ENCODE results near the gene VAV2. TPM values are rescaled to one million over a fixed set of nuclear protein-coding genes. Genes with fewer than 3 reads are reported as not detected.

The VAV2 gene
- total RNA-seq, 4 donors from 2014 or later: 4.7 to 42.2 (median 15.8) TPM

GRCh38 chr9:133804199-133804598 lies 187.9 kb downstream of the VAV2 start:
- H3K4me3 ChIP-seq: no peak overlapping the region
- intact Hi-C loops (cut with DNase I; ENCODE audit: low total_unique reads): no loop called here
- no peak for DNase-seq
- no peaks in the 10 kb centered on the region for H3K4me1 ChIP-seq
- H3K9me3 ChIP-seq: no peaks in the 10 kb centered on the region
- no peak overlapping the region for H3K27ac ChIP-seq
- H3K27me3 ChIP-seq: no peaks in the 10 kb centered on the region
- no peaks in the 10 kb centered on the region for H3K36me3 ChIP-seq
- TF ChIP-seq POLR2A (IDR thresholded peaks at IDR 0.05): no peak
- TF ChIP-seq CTCF (IDR thresholded peaks at IDR 0.05): no peak

GRCh38 chr9:133803745-133804144 lies 188.4 kb downstream of the VAV2 start:
- no peak for DNase-seq
- intact Hi-C loops (cut with DNase I; ENCODE audit: low total_unique reads): no loop called here
- Histone ChIP-seq H3K27me3 (no peaks in the 10 kb centered on the region), H3K27ac (no peak overlapping the region), H3K9me3 (no peaks in the 10 kb centered on the region), H3K4me1 (no peaks in the 10 kb centered on the region), H3K36me3 (no peaks in the 10 kb centered on the region), H3K4me3 (no peak overlapping the region)
- TF ChIP-seq POLR2A (IDR thresholded peaks at IDR 0.05) (no peak), CTCF (IDR thresholded peaks at IDR 0.05) (no peak)

DNA sequence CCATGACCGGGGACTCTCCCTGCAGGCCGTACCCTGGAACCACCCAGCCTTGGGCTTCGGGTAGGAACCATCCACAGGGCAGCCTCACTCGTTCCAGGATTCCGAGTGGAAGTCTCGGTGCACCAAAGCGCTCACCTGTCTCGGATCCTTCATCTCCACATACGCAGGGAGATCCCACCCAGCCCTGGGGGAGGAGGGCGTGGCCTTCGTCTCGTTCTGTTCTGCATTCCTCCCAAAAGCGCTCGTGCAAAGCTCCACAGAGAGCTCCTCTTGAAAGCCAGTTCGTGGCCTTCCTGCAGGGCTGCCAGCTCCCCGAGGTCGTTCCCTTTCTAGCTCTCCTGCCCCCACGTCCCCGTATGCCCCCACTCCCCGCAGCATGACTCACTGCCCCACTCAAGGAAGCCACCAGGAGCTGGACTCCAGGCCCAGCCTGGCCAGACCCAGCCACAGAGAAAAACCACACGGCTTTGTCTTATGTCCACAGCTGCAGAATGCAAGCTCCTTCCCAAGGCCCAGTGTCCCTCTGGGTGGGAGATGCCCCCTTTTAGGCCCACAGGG lies 189.0 kb downstream of the VAV2 start:
- TF ChIP-seq CTCF (IDR thresholded peaks at IDR 0.05) (no peak), POLR2A (IDR thresholded peaks at IDR 0.05) (no peak)
- intact Hi-C loops (cut with DNase I; ENCODE audit: low total_unique reads): no loop called here
- Histone ChIP-seq H3K4me1 (no peaks in the 10 kb centered on the region), H3K36me3 (no peaks in the 10 kb centered on the region), H3K27me3 (no peaks in the 10 kb centered on the region), H3K4me3 (no peak overlapping the region), H3K27ac (no peak overlapping the region), H3K9me3 (no peaks in the 10 kb centered on the region)
- no peak for DNase-seq

DNA sequence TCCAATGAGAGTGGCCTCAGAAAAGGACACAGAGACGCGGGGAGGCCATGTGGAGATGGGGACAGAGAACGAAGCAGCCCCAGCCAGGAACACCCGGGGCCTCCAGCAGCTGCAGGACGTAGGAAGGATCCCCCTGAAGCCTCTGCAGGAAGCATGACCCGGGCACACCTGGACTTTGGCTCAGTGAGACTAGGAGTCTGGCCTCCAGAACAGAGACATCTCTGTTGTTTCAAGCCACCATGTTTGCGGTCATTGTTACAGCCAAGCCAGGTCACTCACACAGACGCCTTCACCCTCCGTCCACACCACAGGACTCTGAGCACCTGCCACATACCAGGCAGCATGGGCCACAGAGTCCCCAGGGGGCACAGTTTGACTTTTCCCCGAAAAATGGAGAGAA lies 190.4 kb downstream of the VAV2 start:
- no peak for TF ChIP-seq CTCF (IDR thresholded peaks at IDR 0.05)
- TF ChIP-seq POLR2A (IDR thresholded peaks at IDR 0.05): no peak
- Histone ChIP-seq H3K27me3 (no peaks in the 10 kb centered on the region), H3K36me3 (no peaks in the 10 kb centered on the region), H3K4me3 (no peak overlapping the region), H3K9me3 (no peaks in the 10 kb centered on the region), H3K27ac (no peak overlapping the region), H3K4me1 (no peaks in the 10 kb centered on the region)
- intact Hi-C loops (cut with DNase I; ENCODE audit: low total_unique reads): no loop called here
- DNase-seq: no peak

- intact Hi-C loops (cut with DNase I; ENCODE audit: low total_unique reads): no loop called here
- H3K36me3 ChIP-seq: no peaks in the 10 kb centered on the region
Observed at GRCh38 chr9:133800266-133800665, 191.9 kb downstream of the VAV2 start.

More at GRCh38 chr9:133800266-133800665, 191.9 kb downstream of the VAV2 start:
- H3K4me1 ChIP-seq: no peaks in the 10 kb centered on the region
- H3K27ac ChIP-seq: no peak overlapping the region
- no peak overlapping the region for H3K4me3 ChIP-seq
- TF ChIP-seq CTCF (IDR thresholded peaks at IDR 0.05) (no peak), POLR2A (IDR thresholded peaks at IDR 0.05) (no peak)
- H3K9me3 ChIP-seq: no peaks in the 10 kb centered on the region
- H3K27me3 ChIP-seq: no peaks in the 10 kb centered on the region
- no peak for DNase-seq

Measured in uterus (tissue), 4 donors.